Activated CD8-positive, alpha-beta memory T cell treated with anti-CD3 and anti-CD28 coated beads, Interleukin-2, amount 50 U/mL, for 1 hour (primary cell): ENCODE measurements around the gene RPL37.
A peak's percentile ranks its signal among the peaks of the same experiment; 100 is the strongest.
"Not testable (repeated sequence)": the region's sequence is repeated elsewhere in the genome, so short reads cannot be mapped to it uniquely, and the experiment has no call there.

Experiments
- DNase-seq: peaks from one replicate; pipeline ENCODE4 v3.0.0-alpha.2; 2020; ENCODE audit errors: extremely low read depth

Gene RPL37

GRCh38 chr5:40834849-40835787 lies at the start of gene RPL37:
Gene RPL37, minus strand, starts transcription at chr5:40835222. Its CDS starts 37 bp downstream, at chr5:40835185.
- DNase-seq = peak; percentile 72

- DNase-seq = not testable (repeated sequence)
These were observed 48.0 kb upstream of the RPL37 start for GRCh38 chr5:40883051-40883450.

- DNase-seq = no peak
These were observed 47.3 kb upstream of the RPL37 start for GRCh38 chr5:40882291-40882690.

GRCh38 chr5:40879163-40879942 lies 44.3 kb upstream of the RPL37 start:
- no peak for DNase-seq

GRCh38 chr5:40877371-40877988 lies 42.5 kb upstream of the RPL37 start:
- no peak for DNase-seq

GRCh38 chr5:40875958-40876357 lies 40.9 kb upstream of the RPL37 start:
- no peak for DNase-seq

- DNase-seq = no peak
These were observed 38.4 kb upstream of the RPL37 start for GRCh38 chr5:40873286-40873880.

- DNase-seq = not testable (repeated sequence)
These were observed 37.2 kb upstream of the RPL37 start for GRCh38 chr5:40872253-40872652.

- DNase-seq = no peak
These were observed 36.2 kb upstream of the RPL37 start for GRCh38 chr5:40871177-40871576.

- DNase-seq = no peak
These were observed 34.4 kb upstream of the RPL37 start for GRCh38 chr5:40869384-40869783.

GRCh38 chr5:40866844-40867243 lies 31.8 kb upstream of the RPL37 start:
- DNase-seq = no peak

GRCh38 chr5:40865004-40865403 lies 30.0 kb upstream of the RPL37 start:
- DNase-seq = not testable (repeated sequence)

GRCh38 chr5:40860711-40861110 lies 25.7 kb upstream of the RPL37 start:
- DNase-seq = no peak

- no peak for DNase-seq
These were observed 18.7 kb upstream of the RPL37 start for GRCh38 chr5:40853632-40854192.

GRCh38 chr5:40847525-40847924 lies 12.5 kb upstream of the RPL37 start:
- no peak for DNase-seq

- DNase-seq = no peak
These were observed 11.3 kb upstream of the RPL37 start for GRCh38 chr5:40846371-40846770.

GRCh38 chr5:40844565-40844964 lies 9.5 kb upstream of the RPL37 start:
- no peak for DNase-seq

GRCh38 chr5:40842351-40842750 lies 7.3 kb upstream of the RPL37 start:
- no peak for DNase-seq

GRCh38 chr5:40841068-40841805 lies 6.2 kb upstream of the RPL37 start, which contains the start of gene CARD6:
Gene CARD6, plus strand, starts transcription at chr5:40841367. Its CDS starts 16 bp downstream, at chr5:40841383.
- DNase-seq = no peak

GRCh38 chr5:40838086-40838485 lies 3.1 kb upstream of the RPL37 start:
- no peak for DNase-seq

- DNase-seq = peak; percentile 25
These were observed 602 bp downstream of the RPL37 start for GRCh38 chr5:40834391-40834848.
